ENCODE results near the gene PIGB.

GRCh38 chr15:55337160-55337559, 18.1 kb downstream of the PIGB start:
- TF ChIP-seq POLR2A (IDR thresholded peaks at IDR 0.05): no peak
- no peak for TF ChIP-seq CTCF (IDR thresholded peaks at IDR 0.05)
